ENCODE data around the gene FAM98C.
"Not testable (repeated sequence)": the region's sequence is repeated elsewhere in the genome, so short reads cannot be mapped to it uniquely, and the experiment has no call there.

FAM98C gene

DNA sequence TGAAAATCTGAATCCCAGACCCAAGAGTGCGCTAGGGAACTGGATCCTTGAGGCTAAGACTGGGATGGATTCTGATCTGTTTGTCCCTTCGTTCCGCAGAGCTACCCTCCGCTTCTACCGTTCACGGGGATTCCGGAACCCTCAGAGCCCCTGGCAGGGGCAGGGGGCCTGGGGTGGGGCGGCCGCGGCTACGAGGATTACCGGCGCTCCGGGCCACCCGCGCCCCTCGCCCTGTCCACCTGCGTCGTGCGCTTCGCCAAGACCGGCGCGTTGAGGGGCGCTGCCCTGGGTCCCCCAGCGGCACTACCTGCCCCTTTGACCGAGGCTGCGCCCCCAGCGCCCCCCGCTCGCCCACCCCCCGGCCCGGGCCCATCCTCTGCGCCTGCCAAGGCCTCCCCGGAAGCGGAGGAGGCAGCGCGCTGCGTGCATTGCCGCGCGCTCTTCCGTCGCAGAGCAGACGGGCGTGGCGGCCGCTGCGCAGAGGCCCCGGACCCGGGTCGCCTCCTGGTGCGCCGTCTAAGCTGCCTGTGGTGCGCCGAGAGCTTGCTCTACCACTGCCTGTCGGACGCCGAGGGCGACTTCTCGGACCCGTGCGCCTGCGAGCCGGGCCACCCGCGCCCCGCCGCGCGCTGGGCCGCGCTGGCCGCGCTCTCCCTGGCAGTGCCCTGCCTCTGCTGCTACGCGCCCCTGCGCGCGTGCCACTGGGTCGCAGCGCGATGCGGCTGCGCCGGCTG is 7.3 kb upstream of the FAM98C start:
- no peak for DNase-seq (ENCODE audit: low read depth in 2 of 2)

GRCh38 chr19:38399081-38399480 is 3.8 kb upstream of the FAM98C start:
- DNase-seq (ENCODE audit: low read depth in 2 of 2) = no peak

DNA sequence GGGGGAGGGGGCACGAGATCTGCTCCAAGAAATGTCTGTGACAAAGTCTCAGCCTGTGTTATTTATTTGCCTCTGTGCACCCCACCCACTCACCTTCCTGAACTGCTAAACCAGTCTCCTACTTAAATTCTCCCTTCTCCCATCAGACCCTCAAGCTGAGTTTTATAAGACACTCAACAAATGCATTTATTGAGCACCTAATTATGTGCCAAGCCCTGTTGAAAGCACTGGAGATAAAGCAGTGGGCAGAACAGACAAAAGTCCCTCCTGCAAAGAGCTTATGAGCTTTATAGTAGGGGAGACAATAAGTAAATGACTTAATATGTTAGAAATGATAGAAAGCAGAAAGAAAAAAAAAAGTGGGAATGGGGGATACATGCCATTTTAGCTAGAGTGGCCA is 3.4 kb upstream of the FAM98C start:
- DNase-seq (ENCODE audit: low read depth in 2 of 2) = no peak

DNA sequence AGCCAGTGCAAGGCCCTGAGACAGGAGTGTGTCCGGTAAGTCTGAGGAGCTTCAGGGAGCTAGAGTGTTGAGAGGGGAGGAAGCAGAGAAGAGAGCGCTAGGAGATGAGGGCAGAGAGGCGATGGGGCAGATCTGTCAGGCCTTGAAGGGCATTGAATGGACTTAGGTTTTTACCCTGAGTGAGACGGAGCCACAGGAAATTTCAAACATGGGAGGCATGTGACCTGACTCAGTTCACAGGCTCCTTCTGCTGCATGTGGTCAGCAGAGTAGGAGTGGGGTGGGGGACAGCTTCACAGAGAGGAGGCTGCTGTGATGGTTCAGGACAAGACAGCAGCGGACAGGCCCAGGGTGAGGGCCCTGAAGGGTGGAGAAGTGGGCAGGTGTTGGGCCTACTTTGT is 2.5 kb upstream of the FAM98C start:
- no peak for DNase-seq (ENCODE audit: low read depth in 2 of 2)

- no peak for DNase-seq (ENCODE audit: low read depth in 2 of 2)
Measured at GRCh38 chr19:38401148-38401547, 1.7 kb upstream of the FAM98C start.

- no peak for DNase-seq (ENCODE audit: low read depth in 2 of 2)
Measured at GRCh38 chr19:38402623-38402966, 298 bp upstream of the FAM98C start.

GRCh38 chr19:38404858-38405257 is 2.0 kb downstream of the FAM98C start:
- no peak for DNase-seq (ENCODE audit: low read depth in 2 of 2)

GRCh38 chr19:38405276-38405675 is 2.4 kb downstream of the FAM98C start:
- DNase-seq (ENCODE audit: low read depth in 2 of 2) = no peak

DNA sequence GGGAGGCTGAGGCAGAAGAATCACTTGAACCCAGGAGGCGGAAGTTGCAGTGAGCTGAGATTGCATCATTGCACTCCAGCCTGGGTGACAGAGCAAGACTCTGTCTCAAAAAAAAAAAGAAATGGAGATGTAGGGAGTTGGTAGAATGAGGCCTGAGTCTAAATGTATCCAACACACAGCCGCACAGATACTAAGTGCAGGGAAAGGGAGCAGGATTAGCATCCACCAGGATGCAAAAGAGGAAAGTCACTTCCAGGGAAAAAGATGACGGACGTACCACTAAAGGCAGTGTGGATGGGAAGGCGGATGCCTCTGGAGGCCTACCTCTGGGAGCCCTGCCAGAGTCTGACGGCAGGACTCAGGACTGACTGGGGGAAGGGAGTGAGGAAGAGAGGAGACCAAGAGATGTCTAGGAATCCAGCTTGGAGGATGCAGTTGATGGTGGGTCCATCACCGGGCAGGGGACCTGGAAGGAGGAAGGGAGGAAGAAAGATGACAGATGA is 6.8 kb downstream of the FAM98C start:
- no peak for DNase-seq (ENCODE audit: low read depth in 2 of 2)

DNA sequence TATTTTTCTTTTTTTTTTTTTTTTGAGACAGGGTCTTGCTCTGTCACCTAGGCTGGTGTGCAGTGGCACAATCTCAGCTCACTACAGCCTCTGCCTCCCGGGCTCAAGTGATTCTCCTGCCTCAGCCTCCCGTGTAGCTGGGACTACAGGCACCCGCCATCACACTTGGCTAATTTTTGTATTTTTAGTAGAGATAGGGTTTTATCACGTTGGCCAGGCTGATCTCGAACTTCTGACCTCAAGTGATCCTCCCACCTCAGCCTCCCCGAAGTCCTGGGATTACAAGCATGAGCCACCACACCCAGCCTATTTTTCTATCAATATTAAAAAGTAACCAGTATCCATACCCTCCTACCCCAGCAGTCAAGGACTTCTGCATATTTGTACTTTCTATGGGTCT is 7.5 kb downstream of the FAM98C start:
- DNase-seq (ENCODE audit: low read depth in 2 of 2) = not testable (repeated sequence)

DNA sequence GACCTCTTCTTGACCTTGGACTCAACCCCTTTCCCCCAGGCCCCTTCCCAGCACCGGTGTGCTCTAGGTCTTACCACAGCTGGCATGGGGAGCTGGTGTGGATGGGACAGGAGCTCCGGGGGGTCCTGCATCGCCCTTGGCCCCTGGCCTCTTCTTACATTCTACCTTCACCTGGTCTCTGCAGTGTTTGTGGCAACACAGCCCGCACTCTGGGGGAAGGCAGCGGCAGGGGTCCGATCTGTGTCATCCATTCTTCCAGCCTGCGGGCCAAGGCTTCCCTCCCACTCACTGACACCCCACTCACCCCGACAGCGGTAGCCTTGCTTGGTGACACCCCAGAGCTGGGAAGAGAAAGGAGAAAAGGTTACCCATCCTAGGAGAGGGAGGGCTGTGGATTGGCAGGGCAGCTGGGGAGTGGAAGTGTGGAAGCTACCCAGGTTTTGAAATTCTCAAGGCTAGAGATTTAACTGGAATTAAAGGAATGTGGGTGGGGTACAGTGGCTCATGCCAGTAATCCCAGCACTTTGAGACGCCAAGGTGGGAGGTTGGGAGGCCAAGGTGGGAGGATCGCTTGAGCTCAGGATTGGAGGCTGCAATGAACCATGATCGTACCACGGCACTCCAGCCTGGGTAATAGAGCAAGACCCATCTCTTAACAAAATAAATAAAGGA is 8.3 kb downstream of the FAM98C start:
- DNase-seq (ENCODE audit: low read depth in 2 of 2) = no peak

GRCh38 chr19:38411898-38412297 is 9.0 kb downstream of the FAM98C start:
- DNase-seq (ENCODE audit: low read depth in 2 of 2) = not testable (repeated sequence)

- no peak for DNase-seq (ENCODE audit: low read depth in 2 of 2)
Measured at GRCh38 chr19:38412491-38412890, 9.6 kb downstream of the FAM98C start.

- no peak for DNase-seq (ENCODE audit: low read depth in 2 of 2)
Measured at GRCh38 chr19:38412961-38413360, 10.1 kb downstream of the FAM98C start.

- DNase-seq (ENCODE audit: low read depth in 2 of 2) = no peak
Measured at GRCh38 chr19:38413416-38413815, 10.5 kb downstream of the FAM98C start.

GRCh38 chr19:38417146-38417543 is 14.3 kb downstream of the FAM98C start:
- no peak for DNase-seq (ENCODE audit: low read depth in 2 of 2)

DNA sequence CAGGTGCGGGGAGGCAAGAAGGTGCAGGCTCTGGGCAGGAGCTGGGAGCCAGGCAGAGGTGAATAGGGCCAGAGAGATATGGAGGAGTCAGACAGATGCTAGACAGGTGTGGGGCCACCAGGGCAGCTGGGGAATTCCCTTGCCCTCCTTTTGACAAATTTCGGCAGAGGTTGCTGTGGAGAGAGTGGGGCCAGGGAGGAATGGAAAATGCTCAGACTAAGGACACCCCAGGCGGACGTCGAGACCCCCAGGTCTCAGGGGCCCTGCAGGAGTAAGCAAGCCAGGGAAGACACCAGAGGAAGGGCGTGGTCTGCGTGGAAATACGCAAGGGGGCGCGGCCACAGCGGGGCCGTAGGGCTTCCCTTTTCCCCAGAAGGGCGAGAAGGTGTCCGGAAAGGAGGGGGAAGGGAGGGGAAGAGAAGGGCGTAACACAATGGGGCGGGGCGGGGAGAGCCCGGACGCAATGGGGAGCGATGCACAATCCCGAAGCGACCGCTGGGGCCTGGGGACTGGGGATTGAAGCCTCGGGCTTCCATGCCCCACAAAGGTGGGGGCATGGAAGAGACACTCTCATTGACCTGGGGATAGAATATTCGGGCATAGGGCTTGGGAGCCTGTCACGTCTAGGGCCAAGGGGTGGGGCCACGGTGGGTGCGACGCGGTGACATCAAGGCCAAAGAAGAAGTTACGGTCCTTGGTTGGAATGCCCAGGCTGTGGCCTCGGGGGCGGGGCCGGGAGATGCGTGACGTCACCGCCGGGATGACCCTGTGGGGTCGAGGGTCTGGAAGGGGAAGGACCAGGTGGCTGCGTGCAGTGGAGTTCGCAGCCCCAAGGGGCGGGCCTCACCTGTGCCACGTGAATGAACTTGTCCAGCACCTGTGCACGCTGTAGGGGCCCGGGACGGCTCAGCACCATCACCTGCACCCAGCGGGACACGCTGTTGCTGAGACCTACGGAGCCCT is 14.9 kb downstream of the FAM98C start:
- no peak for DNase-seq (ENCODE audit: low read depth in 2 of 2)

DNA sequence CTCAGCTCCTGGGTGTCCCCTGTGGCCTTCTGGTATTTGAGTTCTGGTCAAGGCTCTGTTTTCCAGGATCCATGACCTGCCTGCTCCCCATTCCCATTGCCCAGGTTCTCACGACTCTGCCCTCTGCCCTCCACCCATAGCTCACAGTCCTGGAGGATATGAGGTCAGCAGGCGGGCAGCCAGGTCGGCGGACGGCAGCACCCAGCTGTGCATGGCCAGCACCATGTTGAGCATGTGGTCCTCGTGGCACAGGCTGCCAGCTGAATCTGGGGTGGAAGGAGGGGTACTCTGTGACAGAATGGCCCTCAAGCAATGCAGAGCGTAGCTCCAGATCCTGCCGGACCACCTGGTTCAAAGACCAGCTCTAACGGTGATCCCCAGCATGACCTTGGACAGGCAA is 18.0 kb downstream of the FAM98C start:
- DNase-seq (ENCODE audit: low read depth in 2 of 2) = no peak

GRCh38 chr19:38421856-38422255 is 19.0 kb downstream of the FAM98C start:
- DNase-seq (ENCODE audit: low read depth in 2 of 2) = no peak

DNA sequence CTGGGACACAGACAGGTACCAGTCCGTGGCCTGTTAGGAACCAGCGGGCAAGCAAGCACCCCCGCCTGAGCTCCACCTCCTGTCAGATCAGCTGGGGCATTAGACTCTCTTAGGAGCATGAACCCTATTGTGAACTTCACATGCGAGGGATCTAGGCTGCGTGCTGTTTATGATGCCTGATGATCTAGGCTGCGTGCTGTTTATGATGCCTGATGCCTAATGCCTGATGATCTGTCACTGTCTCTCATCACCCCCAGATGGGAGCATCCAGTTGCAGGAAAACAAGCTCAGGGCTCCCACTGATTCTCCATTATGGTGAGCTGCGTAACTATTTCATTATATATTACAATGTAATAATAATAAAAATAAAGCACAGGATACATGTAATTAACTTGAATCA is 19.5 kb downstream of the FAM98C start:
- no peak for DNase-seq (ENCODE audit: low read depth in 2 of 2)

- DNase-seq (ENCODE audit: low read depth in 2 of 2) = no peak
Measured at GRCh38 chr19:38424272-38424671, 21.4 kb downstream of the FAM98C start.

GRCh38 chr19:38425222-38425809 is 22.4 kb downstream of the FAM98C start:
- DNase-seq (ENCODE audit: low read depth in 2 of 2) = no peak

Measured in stimulated activated CD8-positive, alpha-beta memory T cell treated with anti-CD3 and anti-CD28 coated beads, Interleukin-2, amount 100 ng/mL, for 1 hour (primary cell).